CD4-positive, alpha-beta T cell treated with Interleukin-4 for 4 hours (primary cell): Measurements from ENCODE around the gene IL10RB.
A peak's percentile ranks its signal among the peaks of the same experiment; 100 is the strongest.
"Not testable (repeated sequence)": the region's sequence is repeated elsewhere in the genome, so short reads cannot be mapped to it uniquely, and the experiment has no call there.

ENCODE experiments used
- DNase-seq: peaks from one replicate; pipeline ENCODE4 v3.0.0-alpha.2; 2020

IL10RB gene

DNA sequence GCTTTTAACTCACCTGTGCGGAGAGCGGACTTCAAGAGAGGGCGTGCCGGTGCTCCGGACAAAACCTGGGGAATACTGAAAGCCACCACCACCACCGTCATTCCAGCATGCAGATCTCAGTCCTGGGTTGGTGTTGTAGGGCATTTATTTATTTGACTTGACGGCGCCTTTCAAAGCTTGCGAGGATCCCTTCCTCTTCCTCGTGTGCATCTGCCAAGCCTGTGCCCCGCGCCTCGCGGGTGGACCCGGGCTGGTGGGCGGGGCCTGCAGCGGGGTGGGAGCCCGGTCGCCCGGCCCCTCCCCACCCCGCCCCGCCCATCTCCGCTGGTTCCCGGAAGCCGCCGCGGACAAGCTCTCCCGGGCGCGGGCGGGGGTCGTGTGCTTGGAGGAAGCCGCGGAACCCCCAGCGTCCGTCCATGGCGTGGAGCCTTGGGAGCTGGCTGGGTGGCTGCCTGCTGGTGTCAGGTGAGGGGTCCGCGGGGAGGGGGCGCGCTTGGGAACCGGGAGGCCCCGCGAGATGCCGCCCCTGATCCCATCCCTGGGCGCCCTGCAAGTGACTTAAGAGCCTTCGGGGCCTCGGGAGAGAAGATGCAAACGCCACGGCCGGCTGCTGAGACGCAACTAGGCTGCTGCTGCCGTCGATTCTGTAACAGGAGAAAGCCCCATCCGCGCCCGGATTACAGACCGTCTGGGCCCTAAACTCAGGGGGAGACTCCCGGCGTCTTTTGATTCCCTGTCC, at the start of gene IL10RB:
TSS of gene IL10RB (plus strand) at position 318 of the 739 bp plus-strand sequence. CDS start at position 417, 99 bp downstream.
- peak; percentile 62 for DNase-seq

DNA sequence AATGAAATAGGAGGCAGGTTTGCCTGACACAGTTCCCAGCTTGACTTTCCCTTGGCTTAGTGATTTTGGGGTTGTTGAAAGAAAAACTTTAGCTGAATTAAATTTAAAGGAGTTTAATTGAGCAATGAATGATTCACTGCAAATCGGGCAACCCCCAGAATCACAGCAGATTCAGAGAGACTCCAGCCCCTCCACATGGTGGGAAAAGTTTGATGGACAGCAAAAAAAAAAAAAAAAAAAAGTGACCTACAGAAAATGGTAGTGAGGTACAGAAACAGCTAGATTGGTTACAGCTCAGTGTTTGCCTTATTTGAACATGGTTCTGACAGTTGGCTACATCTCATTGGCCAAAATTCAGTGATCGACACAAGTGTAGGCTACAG, 49.0 kb upstream of the IL10RB start:
- DNase-seq = no peak

DNA sequence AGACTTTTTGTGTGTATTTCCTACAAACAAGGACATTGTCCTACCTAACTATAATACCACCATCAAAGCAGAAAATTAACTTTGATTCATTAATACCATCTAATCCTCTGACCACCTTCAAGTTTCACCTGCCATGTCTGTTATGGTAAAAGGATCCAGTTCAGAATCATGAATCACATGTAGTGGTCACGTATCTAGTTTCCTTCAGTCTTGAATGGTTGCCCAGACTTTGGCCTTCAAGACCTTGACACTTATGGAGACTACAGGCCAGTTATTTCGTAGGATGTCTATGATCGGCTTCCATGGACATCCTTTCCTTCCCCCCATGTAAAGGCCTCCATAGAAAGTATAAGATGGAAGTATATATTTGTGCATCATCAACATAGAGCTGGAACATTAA, 46.9 kb upstream of the IL10RB start:
- no peak for DNase-seq

DNA sequence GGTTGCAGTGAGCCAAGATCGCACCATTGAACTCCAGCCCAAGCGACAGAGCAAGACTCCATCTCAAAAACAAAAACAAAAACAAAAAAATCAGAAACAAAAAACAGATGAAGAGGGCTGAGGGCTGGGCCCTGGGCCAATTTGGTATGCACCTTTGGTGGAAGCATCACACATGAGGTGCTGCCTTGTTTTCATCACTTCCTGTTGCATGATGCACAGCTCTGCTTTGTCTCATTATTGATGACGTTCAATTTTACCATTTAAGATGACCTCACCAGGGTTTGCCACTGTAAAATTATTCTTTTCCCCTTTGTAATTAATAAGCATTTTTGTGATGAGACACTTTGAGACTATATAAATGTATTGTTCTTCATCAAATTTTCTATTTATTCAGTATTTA, 46.2 kb upstream of the IL10RB start:
- DNase-seq = no peak

DNA sequence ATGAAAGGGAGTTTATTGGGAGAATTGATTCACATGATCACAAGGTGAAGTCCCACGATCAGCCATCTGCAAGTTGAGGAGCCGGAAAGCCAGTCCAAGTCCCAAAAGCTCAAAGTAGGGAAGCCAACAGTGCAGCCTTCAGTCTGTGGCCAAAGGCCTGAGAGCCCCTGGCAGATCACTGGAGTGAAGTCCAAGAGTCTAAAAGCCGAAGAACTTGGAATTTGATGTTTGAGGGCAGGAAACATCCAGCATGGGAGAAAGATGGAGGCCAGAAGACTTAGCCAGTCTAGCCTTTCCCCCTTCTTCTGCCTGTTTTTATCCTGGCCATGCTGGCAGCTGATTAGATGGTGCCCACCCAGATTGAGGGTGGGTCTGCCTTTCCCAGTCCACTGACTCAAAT, 40.8 kb upstream of the IL10RB start:
- not testable (repeated sequence) for DNase-seq

DNA sequence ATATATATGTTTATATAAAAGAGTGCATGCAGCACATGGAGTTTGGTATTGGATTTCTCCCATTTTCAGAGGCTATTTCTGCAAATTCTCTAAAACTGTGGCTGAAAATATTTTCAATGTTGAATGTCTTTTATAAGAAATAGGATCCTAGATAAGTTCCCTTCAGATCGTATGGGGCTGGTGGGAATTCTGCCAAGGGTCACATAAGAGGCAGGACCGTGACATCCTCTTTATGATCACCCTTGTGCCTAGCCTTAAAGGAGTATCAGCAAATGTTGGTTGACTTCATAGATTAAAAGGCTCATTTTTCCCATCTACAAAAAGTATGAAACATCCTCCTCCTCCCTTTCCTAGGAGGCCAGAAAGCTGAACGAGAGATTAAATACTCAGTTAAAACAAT, 37.7 kb upstream of the IL10RB start:
- DNase-seq = no peak

DNA sequence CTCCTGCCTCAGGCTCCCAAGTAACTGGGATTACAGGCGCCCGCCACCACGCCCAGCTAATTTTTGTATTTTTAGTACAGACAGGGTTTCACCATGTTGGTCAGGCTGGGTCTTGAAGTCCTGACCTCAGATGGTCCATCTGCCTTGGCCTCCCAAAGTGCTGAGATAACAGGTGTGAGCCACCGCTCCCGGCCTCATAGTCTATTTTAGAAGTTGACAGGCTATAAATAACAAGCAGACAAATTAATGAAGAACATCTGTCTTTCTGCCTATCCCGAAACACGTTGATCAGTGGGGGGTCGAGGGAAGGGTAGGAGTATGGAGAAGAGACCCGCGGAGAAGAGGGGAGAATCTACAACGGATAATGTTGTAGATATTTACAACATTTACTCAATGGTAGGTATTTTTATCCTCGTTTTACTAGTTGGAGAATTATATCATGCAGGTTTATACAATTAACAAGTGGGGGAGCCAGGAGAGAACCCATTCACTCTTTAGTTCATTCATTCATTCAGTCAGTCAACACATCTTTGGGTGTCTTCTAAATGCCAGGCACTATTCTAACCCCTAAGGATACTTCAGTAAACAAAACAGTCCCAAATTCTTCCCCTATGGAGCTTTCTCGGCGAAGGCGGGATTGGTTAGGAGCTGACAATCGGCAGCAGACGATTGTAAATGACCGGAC, 36.9 kb upstream of the IL10RB start:
- no peak for DNase-seq

DNA sequence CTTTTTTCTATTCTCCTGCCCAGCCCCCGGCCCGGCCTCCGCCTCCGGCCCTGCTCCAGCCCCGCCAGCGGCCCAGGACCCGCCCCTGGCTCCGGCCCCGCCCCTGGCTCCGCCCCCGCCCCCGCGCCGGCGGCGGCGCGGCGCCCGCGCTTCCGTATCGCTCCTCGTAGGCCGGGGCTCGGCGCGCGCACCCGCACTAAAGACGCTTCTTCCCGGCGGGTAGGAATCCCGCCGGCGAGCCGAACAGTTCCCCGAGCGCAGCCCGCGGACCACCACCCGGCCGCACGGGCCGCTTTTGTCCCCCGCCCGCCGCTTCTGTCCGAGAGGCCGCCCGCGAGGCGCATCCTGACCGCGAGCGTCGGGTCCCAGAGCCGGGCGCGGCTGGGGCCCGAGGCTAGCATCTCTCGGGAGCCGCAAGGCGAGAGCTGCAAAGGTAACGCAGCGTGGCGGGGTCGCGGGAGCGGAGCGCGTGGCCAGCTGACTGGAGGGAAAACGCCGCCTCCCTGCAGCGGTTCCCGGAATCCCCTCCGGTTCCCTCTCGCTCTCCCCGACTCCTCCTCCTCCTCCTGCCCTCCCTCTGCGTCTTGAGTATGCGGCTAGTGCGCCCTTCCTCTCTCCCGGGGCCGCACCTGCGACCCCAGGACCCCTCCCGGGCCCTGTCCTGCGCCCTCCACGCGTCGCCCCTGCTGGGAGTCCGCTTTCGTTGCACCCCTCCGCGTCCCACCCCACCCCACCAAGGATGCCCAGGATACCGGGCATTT, 36.2 kb upstream of the IL10RB start, which contains the start of gene IFNAR2:
TSS of gene IFNAR2 (plus strand) at position 155 of the 761 bp plus-strand sequence. CDS start 11,985 bp downstream, outside the sequence.
- peak; percentile 61 for DNase-seq

DNA sequence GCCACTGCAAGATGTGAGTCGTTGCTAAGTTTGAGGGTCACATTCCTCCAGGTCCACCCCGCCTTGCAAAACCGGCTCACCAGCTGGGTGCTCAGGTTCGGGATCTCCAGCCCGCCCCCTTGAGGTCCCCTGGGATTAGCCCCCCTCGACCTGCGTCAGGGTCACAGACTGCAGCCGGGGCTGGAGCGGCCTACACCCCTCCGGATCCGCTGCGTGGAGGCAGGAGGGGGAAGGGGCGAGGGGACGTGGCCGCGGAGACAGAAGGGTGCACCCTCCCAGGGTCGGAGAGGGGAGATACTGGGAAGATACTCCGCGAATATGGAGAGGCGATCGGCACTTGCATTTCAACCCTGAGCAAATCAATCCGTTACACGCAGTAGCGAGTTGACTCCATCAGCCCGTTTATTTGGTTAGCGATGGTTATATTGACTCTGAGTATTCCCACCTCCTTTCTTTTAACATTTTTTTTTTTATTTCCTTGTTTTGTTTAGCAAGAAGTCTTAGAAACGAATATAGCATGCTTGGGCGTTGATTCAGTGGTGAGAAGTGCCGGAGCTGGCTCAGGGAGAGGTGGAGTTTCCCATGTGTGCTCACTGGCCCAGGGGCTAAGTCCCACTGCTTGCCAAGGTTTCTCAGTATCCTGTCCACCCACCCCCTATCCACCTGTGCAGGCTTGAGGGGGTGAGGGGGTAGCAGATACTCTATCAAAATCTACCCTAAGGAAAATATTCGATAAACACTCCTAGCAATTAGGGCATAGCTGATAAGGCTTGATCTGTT, 35.4 kb upstream of the IL10RB start:
- peak; percentile 53 for DNase-seq

DNA sequence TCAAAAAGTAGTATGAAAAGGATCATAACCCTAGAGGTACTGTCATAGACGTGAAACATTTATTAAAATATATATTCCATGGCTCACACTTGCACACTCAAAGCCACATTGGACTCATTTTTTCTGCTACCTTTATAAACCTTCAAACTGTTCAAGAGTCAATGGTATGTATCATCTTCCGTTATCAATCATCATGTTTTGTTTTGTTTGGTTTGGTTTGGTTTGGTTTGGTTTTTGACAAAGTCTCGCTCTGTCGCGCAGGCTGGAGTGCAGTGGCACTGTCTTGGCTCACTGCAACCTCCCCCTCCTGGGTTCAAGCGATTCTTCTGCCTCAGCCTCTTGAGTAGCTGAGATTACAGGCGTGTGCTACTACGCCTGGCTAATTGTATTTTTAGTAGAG, 34.6 kb upstream of the IL10RB start:
- DNase-seq = peak; percentile 83

DNA sequence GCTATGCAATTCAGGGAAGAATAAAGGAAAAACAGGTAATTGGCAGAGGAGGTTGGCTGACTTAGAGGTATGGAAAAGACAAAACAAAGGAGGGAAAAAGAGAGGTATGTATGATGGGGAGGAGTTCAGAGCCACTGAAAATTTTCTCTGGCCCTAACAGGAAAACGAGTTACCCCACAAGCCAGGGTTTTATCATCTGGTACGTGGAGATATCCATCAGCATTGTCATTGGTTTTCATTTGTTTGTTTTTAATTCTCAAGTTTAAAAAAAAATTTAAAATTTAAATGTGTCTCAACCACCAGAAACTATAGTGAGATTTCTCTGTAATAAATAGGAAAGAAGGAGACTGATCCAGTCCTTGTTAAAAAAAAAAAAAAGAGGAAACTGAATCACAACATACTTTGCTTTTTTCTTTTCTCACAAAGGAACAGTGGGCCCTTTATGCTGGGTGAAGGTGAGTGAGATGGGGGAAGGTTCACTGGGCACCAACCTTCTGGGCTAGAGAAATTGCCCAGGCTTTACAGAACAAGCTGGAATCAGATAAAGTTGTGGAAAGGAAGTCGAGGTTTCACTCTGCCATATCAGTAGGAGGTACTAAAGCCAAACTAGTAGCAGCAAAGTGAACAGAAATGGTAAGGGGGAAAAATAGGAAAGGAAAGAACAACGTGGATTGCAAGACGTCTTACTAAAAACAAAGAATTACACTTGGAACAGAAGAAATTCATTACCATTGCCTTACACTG, 33.7 kb upstream of the IL10RB start:
- DNase-seq = peak; percentile 41

DNA sequence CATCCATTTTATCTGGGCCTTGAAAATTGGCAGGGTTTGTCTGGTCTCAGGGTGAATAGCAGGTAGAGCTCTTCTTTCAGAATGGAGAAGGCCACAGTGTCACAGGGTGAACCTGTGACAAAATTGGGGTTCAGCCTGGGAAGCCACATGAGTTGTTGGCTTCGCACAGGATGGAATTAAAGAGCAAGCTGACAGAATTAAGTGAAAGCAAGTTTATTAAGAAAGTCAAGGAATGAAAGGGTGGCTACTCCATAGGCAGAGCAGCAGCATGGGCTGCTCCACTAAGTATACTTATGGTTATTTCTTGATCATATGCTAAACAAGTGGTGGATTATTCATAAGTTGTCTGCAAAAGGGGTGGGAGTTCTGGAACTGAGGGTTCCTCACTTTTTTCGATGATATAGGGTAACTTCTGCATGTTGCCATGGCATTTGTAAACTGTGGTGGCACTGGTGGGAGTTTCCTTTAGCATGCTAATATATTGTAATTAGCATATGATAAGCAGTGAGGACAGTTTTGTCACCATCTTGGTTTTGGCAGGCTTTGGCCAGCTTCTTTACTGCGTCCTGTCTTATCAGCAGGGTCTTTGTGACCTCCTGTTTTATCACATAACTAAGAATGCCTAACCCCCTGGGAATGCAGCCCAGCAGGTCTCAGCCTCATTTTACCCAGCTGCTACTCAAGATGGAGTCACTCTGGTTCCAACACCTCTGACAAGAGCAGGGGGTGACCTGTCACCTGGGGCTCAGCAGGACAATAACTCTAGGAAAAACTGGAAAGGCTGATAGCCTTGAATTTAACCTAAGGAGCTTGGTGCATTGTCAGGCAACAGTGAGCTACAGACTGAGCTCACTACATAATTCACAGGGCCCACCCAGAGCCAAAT, 31.3 kb upstream of the IL10RB start:
- DNase-seq = no peak

DNA sequence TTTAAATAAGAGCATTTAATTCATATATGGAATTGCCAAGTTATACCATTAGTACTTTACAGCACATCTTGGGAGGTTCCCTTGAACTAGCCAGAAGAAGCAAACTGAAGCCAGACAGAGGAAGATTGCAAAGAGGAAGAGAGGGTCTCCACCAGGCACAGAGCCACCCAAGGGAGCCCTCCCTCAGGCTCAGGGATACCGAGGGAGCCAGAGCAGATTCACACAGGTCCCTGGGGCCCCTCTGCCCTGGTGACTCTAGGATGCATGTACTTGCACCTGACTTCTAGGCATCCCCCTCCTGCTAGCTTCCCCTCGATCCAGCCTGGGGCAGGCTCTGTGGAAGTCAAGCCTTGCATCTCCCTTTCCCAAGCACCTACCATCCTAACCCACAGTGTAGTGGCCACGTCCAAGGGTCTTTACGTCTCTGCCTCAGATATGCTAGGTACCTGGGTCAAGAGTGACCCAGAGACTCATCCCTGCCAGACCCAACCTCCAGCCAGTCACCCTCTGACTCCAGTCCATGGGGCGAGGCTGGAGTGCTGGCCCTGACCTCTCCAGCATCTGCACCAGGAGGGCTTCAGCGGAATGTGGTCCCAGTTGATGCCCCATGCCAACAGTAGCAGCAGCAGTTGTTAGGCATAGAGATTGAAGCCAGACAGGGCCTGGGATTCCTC, 30.0 kb upstream of the IL10RB start:
- no peak for DNase-seq

DNA sequence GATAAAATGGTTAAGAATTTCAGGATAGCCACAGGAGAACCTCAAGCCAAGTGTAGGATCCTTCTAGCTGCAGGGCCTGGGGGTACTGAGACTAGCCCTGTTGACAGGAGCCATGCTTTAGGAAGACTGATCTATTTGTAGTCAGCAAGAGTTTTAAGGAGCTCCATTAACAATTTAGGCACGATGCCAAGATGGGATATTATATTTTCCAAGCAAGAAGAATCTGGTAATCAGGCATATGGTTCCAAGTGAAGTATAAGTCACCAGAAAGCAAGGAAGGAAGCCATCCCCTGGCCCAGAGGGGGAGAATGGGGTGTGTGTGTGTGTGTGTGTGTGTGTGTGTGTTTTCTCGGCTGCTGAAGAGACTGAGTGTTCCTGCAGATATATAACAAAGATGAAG, 29.4 kb upstream of the IL10RB start:
- DNase-seq = no peak

DNA sequence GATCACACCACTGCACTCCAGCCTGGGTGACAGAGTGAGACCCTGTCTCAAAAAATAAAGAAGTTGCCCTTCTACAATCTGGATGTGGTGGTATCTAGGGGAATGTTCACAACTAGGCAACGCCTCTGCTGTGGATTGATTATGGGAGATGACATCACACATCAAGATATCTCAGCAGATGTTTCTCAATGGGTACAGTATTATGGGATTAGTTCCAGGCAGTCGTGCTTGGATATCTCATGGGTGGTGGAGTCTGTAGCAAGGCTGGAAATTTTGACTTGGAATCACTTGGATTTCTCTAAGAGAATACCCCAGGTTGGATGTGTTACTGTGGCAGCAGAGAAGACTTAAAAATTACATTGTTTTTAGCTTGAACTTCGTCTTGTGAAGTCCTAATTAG, 28.7 kb upstream of the IL10RB start:
- no peak for DNase-seq

DNA sequence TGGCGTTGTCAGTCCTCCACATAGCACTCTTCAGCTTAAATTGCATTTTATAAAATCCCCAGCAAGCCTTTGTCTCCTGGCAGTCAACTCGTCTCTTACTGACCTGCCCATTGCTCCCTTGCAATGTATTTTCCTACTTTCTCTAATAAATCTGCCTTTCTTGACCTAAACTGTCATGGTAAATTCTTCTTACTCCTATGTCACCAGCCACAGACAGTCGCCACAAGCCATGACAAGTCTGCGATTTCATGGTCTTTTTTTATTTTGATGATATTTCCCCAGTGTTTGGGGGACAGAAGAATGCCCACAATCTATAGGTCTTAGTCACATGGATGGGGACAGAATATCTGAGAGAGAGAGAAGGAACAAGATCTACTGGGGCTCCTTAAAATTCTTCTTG, 28.0 kb upstream of the IL10RB start:
- DNase-seq = no peak

DNA sequence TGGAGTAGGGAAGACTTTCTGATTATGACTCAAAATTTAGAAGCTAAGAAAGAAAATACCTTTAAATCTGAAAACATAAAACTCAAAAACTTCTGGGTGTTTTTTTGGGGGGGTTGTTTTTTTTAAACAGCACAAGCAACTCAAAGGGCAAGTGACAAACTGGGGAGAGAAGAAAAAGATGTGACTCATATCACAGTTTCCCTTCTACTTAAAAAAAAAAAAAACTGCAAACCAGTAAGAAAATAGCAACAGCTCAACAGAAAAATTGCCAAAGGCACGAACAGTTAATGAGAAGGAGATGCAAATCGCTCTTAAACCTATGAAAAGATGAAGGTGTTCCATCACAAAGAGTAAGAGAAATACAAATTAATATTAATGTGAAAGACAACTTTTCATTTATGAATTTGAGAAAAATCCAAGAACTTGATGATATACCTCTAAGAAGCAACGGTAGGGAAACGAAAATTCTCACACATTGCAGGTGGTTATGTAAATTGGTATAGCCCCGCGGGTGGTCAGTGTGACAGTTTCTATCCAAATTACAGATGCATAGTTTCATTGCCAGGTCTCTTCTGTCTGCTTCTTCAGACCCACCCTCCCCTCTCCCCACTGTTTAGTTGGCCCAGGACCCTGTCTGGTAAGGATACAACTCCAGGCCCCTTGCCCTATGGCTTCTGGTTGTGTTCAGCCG, 27.5 kb upstream of the IL10RB start:
- peak; percentile 83 for DNase-seq

DNA sequence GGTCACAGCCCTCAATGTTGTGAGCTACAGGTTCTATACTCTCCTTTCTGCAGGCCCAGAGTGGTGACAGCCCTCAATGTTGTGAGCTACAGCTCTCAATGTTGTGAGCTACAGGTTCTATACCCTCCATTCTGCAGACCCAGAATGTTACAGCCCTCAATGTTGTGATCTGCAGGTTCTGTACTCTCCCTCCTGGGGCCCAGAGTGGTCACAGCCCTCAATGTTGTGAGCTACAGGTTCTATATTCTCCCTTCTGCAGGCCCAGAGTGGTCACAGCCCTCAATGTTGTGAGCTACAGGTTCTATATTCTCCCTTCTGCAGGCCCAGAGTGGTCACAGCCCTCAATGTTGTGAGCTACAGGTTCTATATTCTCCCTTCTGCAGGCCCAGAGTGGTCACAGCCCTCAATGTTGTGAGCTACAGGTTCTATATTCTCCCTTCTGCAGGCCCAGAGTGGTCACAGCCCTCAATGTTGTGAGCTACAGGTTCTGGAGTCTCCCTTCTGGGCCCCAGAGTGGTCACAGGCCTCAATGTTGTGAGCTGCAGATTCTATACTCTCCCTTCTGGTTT, 26.5 kb upstream of the IL10RB start:
- not testable (repeated sequence) for DNase-seq

DNA sequence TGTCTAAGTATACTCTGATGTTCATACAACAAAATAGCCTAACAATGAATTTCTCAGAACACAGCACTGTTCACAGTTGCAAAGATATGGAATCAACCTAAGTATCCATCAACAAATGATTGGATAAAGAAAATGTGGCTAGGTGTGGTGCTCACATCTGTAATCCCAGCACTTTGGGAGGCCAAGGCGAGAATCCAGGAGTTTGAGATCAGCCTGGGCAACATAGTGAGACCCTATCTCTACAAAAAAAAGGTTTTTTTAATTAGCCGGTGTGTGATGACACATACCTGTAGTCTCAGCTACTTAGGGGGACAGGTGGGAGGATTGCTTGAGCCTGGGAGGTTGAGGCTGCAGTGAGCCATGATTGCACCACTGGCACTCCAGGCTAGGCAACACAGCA, 25.8 kb upstream of the IL10RB start:
- DNase-seq = no peak

DNA sequence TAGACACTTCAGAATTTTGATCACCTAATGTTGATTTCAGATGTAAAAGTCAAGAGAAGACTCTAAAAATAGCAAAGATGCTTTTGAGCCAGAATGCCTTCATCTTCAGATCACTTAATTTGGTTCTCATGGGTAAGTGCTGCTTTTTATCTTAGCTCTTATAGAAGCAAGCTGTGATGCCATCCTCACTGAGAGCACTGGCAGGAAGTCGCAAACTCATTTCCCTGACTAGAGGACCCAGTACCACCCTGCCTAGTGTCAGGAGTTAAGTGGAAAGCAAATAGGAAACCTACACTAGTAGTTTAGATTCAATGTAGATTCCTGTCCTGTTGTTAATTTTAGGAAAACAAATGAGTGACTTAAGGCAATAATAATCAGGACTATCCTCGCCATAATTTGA, 24.3 kb upstream of the IL10RB start:
- no peak for DNase-seq
